ENCODE measurements around the gene SOAT2. TPM values are rescaled to one million over a fixed set of nuclear protein-coding genes. Genes with fewer than 3 reads are reported as not detected.

The SOAT2 gene
- total and polyA plus RNA-seq, 7 experiments from 2014 or later, result 0.31 to 0.69 (median 0.46) TPM; not detected in 2

GRCh38 chr12:53074283-53074998, 28.8 kb upstream of the SOAT2 start:
- intact Hi-C loops (cut with micrococcal nuclease), result no loop called here
- CTCF ChIA-PET, result no interaction called here
- Histone ChIP-seq H3K9me3 (ENCODE audit: control insufficient read depth in 2 of 3, low read length in 3 of 3) (no peaks in the 10 kb centered on the region), H3K36me3 (ENCODE audit: control insufficient read depth in 2 of 3, insufficient read depth in 3 of 3, low read length in 3 of 3) (peaks cover 0 to 74% (median 15%) of the 10 kb centered on the region in 3 experiments), H3K4me3 (ENCODE audit: low read length) (no peak overlapping the region), H3K27me3 (ENCODE audit: control insufficient read depth in 2 of 2, insufficient read depth in 2 of 2, low read length in 2 of 2) (no peaks in the 10 kb centered on the region), H3K4me1 (ENCODE audit: control insufficient read depth in 2 of 2, insufficient read depth in 2 of 2, low read length in 2 of 2) (peaks cover 10 to 14% of the 10 kb centered on the region in 2 donors), H3K27ac (ENCODE audit: low read depth, low read length) (no peak overlapping the region)
- peaks cover 0 to 41% (median 21%) of the 10 kb centered on the region in 5 donors for H3K36me3 Mint-ChIP-seq
- POLR2A ChIA-PET, result no interaction called here
- H3K9me3 Mint-ChIP-seq, result no peaks in the 10 kb centered on the region
- ATAC-seq (no peak), DNase-seq (no peak)
- peaks cover 31 to 55% (median 49%) of the 10 kb centered on the region in 7 donors for H3K4me1 Mint-ChIP-seq
- peak overlapping the region in 1 of 9 donors; percentile 30 for H3K27ac Mint-ChIP-seq
- no peak overlapping the region for H3K4me3 Mint-ChIP-seq
- H3K27me3 Mint-ChIP-seq, result no peaks in the 10 kb centered on the region

GRCh38 chr12:53074999-53075370, 28.3 kb upstream of the SOAT2 start:
- Mint-ChIP-seq H3K27ac (no peak overlapping the region), H3K4me3 (no peak overlapping the region), H3K27me3 (no peaks in the 10 kb centered on the region), H3K9me3 (no peaks in the 10 kb centered on the region), H3K4me1 (peaks cover 31 to 60% (median 53%) of the 10 kb centered on the region in 7 donors), H3K36me3 (peaks cover 0 to 41% (median 21%) of the 10 kb centered on the region in 5 donors)
- DNase-seq (no peak), ATAC-seq (no peak)
- H3K36me3 ChIP-seq (ENCODE audit: control insufficient read depth in 2 of 3, insufficient read depth in 3 of 3, low read length in 3 of 3), result peaks cover 0 to 70% (median 13%) of the 10 kb centered on the region in 3 experiments
- H3K27me3 ChIP-seq (ENCODE audit: control insufficient read depth in 2 of 2, insufficient read depth in 2 of 2, low read length in 2 of 2), result no peaks in the 10 kb centered on the region
- intact Hi-C loops (cut with micrococcal nuclease), result no loop called here
- H3K4me1 ChIP-seq (ENCODE audit: control insufficient read depth in 2 of 2, insufficient read depth in 2 of 2, low read length in 2 of 2), result peaks cover 10 to 14% of the 10 kb centered on the region in 2 donors
- no peaks in the 10 kb centered on the region for H3K9me3 ChIP-seq (ENCODE audit: control insufficient read depth in 2 of 3, low read length in 3 of 3)
- POLR2A ChIA-PET, result interaction anchor here (1.6 kb wide), 1 partner anchor 11 kb away, joined by 3 read pairs; no protein-coding TSS in a partner anchor
- H3K27ac ChIP-seq (ENCODE audit: low read depth, low read length), result no peak overlapping the region
- CTCF ChIA-PET, result interaction anchor here (1.9 kb wide), 1 partner anchor 9 kb away, joined by 14 read pairs; no protein-coding TSS in a partner anchor
- no peak overlapping the region for H3K4me3 ChIP-seq (ENCODE audit: low read length)

- ATAC-seq (no peak), DNase-seq (no peak)
- intact Hi-C loops (cut with micrococcal nuclease), result no loop called here
- Mint-ChIP-seq H3K36me3 (peaks cover 0 to 31% (median 21%) of the 10 kb centered on the region in 5 donors), H3K4me3 (peak overlapping the region in 2 of 10 donors; percentile 90 to 97), H3K9me3 (no peaks in the 10 kb centered on the region), H3K27me3 (peaks cover 0 to 3% (median 0%) of the 10 kb centered on the region in 5 donors), H3K4me1 (peaks cover 33 to 68% (median 56%) of the 10 kb centered on the region in 7 donors), H3K27ac (peak overlapping the region in 2 of 9 donors; percentile 28 to 51)
- no peaks in the 10 kb centered on the region for H3K27me3 ChIP-seq (ENCODE audit: control insufficient read depth in 2 of 2, insufficient read depth in 2 of 2, low read length in 2 of 2)
- peaks cover 10 to 14% of the 10 kb centered on the region in 2 donors for H3K4me1 ChIP-seq (ENCODE audit: control insufficient read depth in 2 of 2, insufficient read depth in 2 of 2, low read length in 2 of 2)
- ChIA-PET CTCF (interaction anchor here (0.7 to 4.9 kb wide), 4 partner anchors 10 to 96 kb away, joined by 4 to 38 read pairs (median 9); partner anchors contain the start of gene IGFBP6), POLR2A (interaction anchor here (0.8 to 1.6 kb wide), 3 partner anchors 9 to 15 kb away, joined by 3 read pairs; no protein-coding TSS in a partner anchor)
- no peak overlapping the region for H3K4me3 ChIP-seq (ENCODE audit: low read length)
- H3K9me3 ChIP-seq (ENCODE audit: control insufficient read depth in 2 of 3, low read length in 3 of 3), result no peaks in the 10 kb centered on the region
- H3K27ac ChIP-seq (ENCODE audit: low read depth, low read length), result no peak overlapping the region
- H3K36me3 ChIP-seq (ENCODE audit: control insufficient read depth in 2 of 3, insufficient read depth in 3 of 3, low read length in 3 of 3), result peaks cover 0 to 56% (median 7%) of the 10 kb centered on the region in 3 experiments
These were observed 26.8 kb upstream of the SOAT2 start for GRCh38 chr12:53076461-53076860.

- CTCF ChIA-PET, result interaction anchor here (1.0 to 4.9 kb wide), 2 partner anchors 11 to 22 kb away, joined by 4 to 38 read pairs; partner anchors contain the start of gene IGFBP6
- Histone ChIP-seq H3K4me3 (ENCODE audit: low read length) (no peak overlapping the region), H3K27me3 (ENCODE audit: control insufficient read depth in 2 of 2, insufficient read depth in 2 of 2, low read length in 2 of 2) (no peaks in the 10 kb centered on the region), H3K4me1 (ENCODE audit: control insufficient read depth in 2 of 2, insufficient read depth in 2 of 2, low read length in 2 of 2) (peaks cover 10 to 14% of the 10 kb centered on the region in 2 donors), H3K36me3 (ENCODE audit: control insufficient read depth in 2 of 3, insufficient read depth in 3 of 3, low read length in 3 of 3) (peaks cover 0 to 52% (median 7%) of the 10 kb centered on the region in 3 experiments), H3K9me3 (ENCODE audit: control insufficient read depth in 2 of 3, low read length in 3 of 3) (no peaks in the 10 kb centered on the region), H3K27ac (ENCODE audit: low read depth, low read length) (no peak overlapping the region)
- Mint-ChIP-seq H3K27ac (peak overlapping the region in 4 of 9 donors; percentile 28 to 87 (median 49)), H3K9me3 (no peaks in the 10 kb centered on the region), H3K36me3 (peaks cover 0 to 27% (median 21%) of the 10 kb centered on the region in 5 donors), H3K4me3 (peak overlapping the region; percentile 48 to 97 (median 91)), H3K27me3 (peaks cover 0 to 3% (median 0%) of the 10 kb centered on the region in 5 donors), H3K4me1 (peaks cover 28 to 65% (median 53%) of the 10 kb centered on the region in 7 donors)
- POLR2A ChIA-PET, result interaction anchor here (0.6 to 4.2 kb wide), 3 partner anchors 25 to 126 kb away, joined by 3 to 25 read pairs (median 24); partner anchors contain the start of gene SOAT2
- ATAC-seq, result no peak
- intact Hi-C loops (cut with micrococcal nuclease), result no loop called here
- DNase-seq, result no peak
These were observed 26.3 kb upstream of the SOAT2 start for GRCh38 chr12:53077030-53077429.

GRCh38 chr12:53078425-53079225, 24.7 kb upstream of the SOAT2 start:
- H3K4me1 Mint-ChIP-seq, result peaks cover 26 to 61% (median 47%) of the 10 kb centered on the region in 7 donors
- intact Hi-C loops (cut with micrococcal nuclease), result loop anchor here (1.0 to 2.0 kb wide), 8 partner anchors 12 to 374 kb away; partner anchors contain the start of genes CSAD (in 2 of the 2), EIF4B (in 2 of the 2), ZNF740 (in 2 of the 2) and ESPL1 (in 1 of the 2)
- H3K4me3 Mint-ChIP-seq, result peak overlapping the region; percentile 90 to 98 (median 92)

More at GRCh38 chr12:53078425-53079225, 24.7 kb upstream of the SOAT2 start:
- Mint-ChIP-seq H3K9me3 (no peaks in the 10 kb centered on the region), H3K27ac (peak overlapping the region; percentile 95 to 98 (median 96)), H3K36me3 (peaks cover 0 to 23% (median 12%) of the 10 kb centered on the region in 5 donors), H3K27me3 (peaks cover 0 to 3% (median 0%) of the 10 kb centered on the region in 5 donors)
- Histone ChIP-seq H3K27me3 (ENCODE audit: control insufficient read depth in 2 of 2, insufficient read depth in 2 of 2, low read length in 2 of 2) (no peaks in the 10 kb centered on the region), H3K4me1 (ENCODE audit: control insufficient read depth in 2 of 2, insufficient read depth in 2 of 2, low read length in 2 of 2) (peaks cover 10 to 14% of the 10 kb centered on the region in 2 donors), H3K9me3 (ENCODE audit: control insufficient read depth in 2 of 3, low read length in 3 of 3) (no peaks in the 10 kb centered on the region), H3K36me3 (ENCODE audit: control insufficient read depth in 2 of 3, insufficient read depth in 3 of 3, low read length in 3 of 3) (peaks cover 0 to 42% (median 7%) of the 10 kb centered on the region in 3 experiments), H3K4me3 (ENCODE audit: low read length) (peak overlapping the region; percentile 95), H3K27ac (ENCODE audit: low read depth, low read length) (peak overlapping the region; percentile 93)
- CTCF ChIA-PET, result interaction anchor here (0.6 to 4.9 kb wide), 8 partner anchors 12 to 1122 kb away, joined by 3 to 38 read pairs (median 4); partner anchors contain the start of gene IGFBP6
- POLR2A ChIA-PET, result interaction anchor here (0.6 to 4.2 kb wide), 22 partner anchors 8 to 422 kb away, joined by 3 to 35 read pairs (median 6); partner anchors contain the start of genes AAAS, CSAD, EIF4B and IGFBP6
- ATAC-seq, result peak; percentile 33
- peak in 5 of 9 donors; percentile 59 to 68 (median 63) for DNase-seq

Data from naive thymus-derived CD4-positive, alpha-beta T cell (primary cell).